GM20000 (cell line): ENCODE data around the gene SPATA13.

Experiments
- DNase-seq: peaks from one replicate; pipeline ENCODE4 v3.0.0; 2012; ENCODE audit warnings: low spot score
- CTCF ChIP-seq: IDR thresholded peaks from 2 replicates; pipeline ENCODE4 v1.5.1; 2012; ENCODE audit warnings: mild to moderate bottlenecking, control low read depth; ENCODE audit errors: extremely low read depth, missing control alignments

Gene SPATA13

GRCh38 chr13:24292481-24292880 lies 132.0 kb downstream of the SPATA13 start:
- no peak for TF ChIP-seq CTCF

GRCh38 chr13:24293746-24294145 lies 133.2 kb downstream of the SPATA13 start:
- TF ChIP-seq CTCF, result no peak
- DNase-seq, result no peak

More at GRCh38 chr13:24292481-24292880, 132.0 kb downstream of the SPATA13 start:
- DNase-seq, result no peak

- no peak for TF ChIP-seq CTCF
- DNase-seq, result no peak
Observed at GRCh38 chr13:24299488-24300114, 139.1 kb downstream of the SPATA13 start.

- DNase-seq, result no peak
- no peak for TF ChIP-seq CTCF
Observed at GRCh38 chr13:24301434-24301833, 140.9 kb downstream of the SPATA13 start.

GRCh38 chr13:24301911-24302310 lies 141.4 kb downstream of the SPATA13 start:
- TF ChIP-seq CTCF, result no peak
- no peak for DNase-seq

GRCh38 chr13:24304620-24305019 lies 144.1 kb downstream of the SPATA13 start:
- DNase-seq, result no peak
- TF ChIP-seq CTCF, result no peak

- TF ChIP-seq CTCF, result no peak
- DNase-seq, result no peak
Observed at GRCh38 chr13:24306632-24307031, 146.1 kb downstream of the SPATA13 start.
